Uterus (tissue), 2 donors: ENCODE measurements around the gene EPC1.

ENCODE experiments used
- POLR2A ChIP-seq, 2 donors: fragments of 450-650 bp; IDR thresholded peaks; one replicate each; pipeline ENCODE4 v1.6.1; 2016; ENCODE audit warnings: antibody characterized with exemption in 2 of 2, mild to moderate bottlenecking in 1 of 2, moderate library complexity in 1 of 2
- TF ChIP-seq, protein P1 (sequence below), 4 experiments: fragments of 200-600 bp in 2 of 4; fragments of 450-650 bp in 2 of 4; sonication (generic) in 2 of 4; IDR thresholded peaks; one replicate each; pipeline ENCODE4 v1.5.1; 2016 to 2019; ENCODE audit warnings: antibody characterized with exemption in 4 of 4, mild to moderate bottlenecking in 2 of 4, moderate library complexity in 1 of 4

DNA sequence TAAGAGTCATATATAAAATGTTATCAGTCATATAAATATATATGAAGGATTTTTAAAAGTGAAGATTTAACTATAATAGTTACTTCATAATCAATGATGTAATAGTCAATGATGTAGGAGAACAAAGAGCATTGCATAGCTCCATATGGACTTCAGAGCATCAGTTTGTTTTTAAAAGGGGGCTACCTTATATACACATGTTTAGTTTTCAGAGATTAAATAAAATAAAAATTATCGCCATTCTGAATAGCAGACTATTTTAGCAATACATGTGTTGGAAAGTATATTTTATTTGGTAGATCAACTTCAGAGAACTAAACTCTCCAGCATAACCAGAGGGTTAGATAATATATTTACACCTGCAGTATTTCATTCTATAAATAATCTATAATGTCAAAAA, 29.1 kb upstream of the EPC1 start:
- TF ChIP-seq, protein P1, sequence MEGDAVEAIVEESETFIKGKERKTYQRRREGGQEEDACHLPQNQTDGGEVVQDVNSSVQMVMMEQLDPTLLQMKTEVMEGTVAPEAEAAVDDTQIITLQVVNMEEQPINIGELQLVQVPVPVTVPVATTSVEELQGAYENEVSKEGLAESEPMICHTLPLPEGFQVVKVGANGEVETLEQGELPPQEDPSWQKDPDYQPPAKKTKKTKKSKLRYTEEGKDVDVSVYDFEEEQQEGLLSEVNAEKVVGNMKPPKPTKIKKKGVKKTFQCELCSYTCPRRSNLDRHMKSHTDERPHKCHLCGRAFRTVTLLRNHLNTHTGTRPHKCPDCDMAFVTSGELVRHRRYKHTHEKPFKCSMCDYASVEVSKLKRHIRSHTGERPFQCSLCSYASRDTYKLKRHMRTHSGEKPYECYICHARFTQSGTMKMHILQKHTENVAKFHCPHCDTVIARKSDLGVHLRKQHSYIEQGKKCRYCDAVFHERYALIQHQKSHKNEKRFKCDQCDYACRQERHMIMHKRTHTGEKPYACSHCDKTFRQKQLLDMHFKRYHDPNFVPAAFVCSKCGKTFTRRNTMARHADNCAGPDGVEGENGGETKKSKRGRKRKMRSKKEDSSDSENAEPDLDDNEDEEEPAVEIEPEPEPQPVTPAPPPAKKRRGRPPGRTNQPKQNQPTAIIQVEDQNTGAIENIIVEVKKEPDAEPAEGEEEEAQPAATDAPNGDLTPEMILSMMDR (IDR thresholded peaks at IDR 0.05) = no peak
- TF ChIP-seq POLR2A (IDR thresholded peaks at IDR 0.05) = no peak
